ENCODE measurements around the gene MYRF.

Gene MYRF

GRCh38 chr11:61827571-61828378 lies 75.3 kb downstream of the MYRF start, which contains the start of gene FADS2:
FADS2 (plus strand) TSS chr11:61828300; CDS start chr11:61828391, 91 bp downstream.
- in situ Hi-C loops (cut with HindIII; ENCODE audit: low pct_ligation_motif_present, low pct_unique_long_range_greater_than_20kb, low sequenced_read_pairs): no loop called here
- DNase-seq: peak; percentile 59

- DNase-seq: no peak
- in situ Hi-C loops (cut with HindIII; ENCODE audit: low pct_ligation_motif_present, low pct_unique_long_range_greater_than_20kb, low sequenced_read_pairs): no loop called here
Measured at GRCh38 chr11:61828379-61828628, 75.9 kb downstream of the MYRF start.

- DNase-seq: no peak
Measured at GRCh38 chr11:61828629-61829407, 76.4 kb downstream of the MYRF start.

DNA sequence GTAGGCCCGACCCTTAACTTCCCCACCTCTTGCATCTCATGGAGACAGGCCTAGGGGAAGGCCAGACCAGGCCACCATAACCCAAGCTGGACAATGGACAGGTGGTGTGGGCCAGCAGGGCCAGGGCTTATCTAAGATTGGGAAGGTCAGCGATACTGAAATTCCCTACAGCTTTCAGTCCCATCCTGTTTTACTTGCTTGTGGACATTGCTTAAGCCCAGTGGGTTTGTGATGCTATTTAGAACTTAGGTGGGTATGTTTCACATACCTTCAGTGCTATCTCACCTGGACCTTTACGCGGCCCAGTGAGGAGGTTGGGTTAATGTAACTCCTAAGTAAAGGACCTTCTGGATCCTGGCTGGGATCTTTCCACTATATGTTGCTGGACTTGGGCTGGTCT lies 77.4 kb downstream of the MYRF start:
- in situ Hi-C loops (cut with HindIII; ENCODE audit: low pct_ligation_motif_present, low pct_unique_long_range_greater_than_20kb, low sequenced_read_pairs): no loop called here
- no peak for DNase-seq

More at GRCh38 chr11:61828629-61829407, 76.4 kb downstream of the MYRF start:
- in situ Hi-C loops (cut with HindIII; ENCODE audit: low pct_ligation_motif_present, low pct_unique_long_range_greater_than_20kb, low sequenced_read_pairs): no loop called here

DNA sequence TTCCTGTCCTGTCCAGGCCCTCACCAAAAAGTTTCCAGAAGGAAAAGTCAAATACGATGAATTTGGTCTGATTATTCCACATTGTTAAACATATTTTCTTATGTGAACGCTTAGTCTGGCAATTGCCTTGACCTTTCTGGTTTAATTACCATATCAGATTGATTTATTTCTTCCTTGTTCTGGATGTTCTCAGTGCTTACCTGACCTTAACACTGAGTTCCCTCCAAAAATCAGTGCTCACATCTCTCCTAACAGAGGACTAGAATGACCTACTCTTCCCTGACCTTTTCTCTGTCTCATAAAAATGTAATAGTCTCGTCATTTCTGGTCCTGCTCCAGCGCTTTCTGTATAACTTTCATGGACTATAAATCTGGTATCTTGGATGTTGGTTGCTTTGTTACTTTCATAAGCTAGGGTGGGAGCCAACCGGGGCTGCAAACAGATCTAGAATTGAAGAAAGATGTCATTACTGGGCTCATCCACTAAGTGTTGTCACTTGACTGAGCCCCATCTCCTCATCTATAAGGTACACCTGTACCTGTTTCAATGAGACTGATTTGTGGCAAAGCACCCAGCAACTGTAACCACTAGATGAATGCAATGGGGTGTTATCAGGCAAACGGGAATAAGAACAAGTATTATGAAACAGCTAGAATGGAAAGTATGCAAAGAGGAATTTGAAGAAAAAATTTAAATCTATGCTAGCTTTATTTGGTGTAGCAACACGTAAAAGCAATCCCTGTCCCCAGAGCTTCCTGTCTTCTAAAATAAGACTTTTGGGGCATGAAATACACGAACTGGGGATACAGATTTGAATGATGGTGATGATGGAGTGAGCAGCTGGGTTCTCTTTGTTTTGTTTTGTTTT lies 78.0 kb downstream of the MYRF start:
- in situ Hi-C loops (cut with HindIII; ENCODE audit: low pct_ligation_motif_present, low pct_unique_long_range_greater_than_20kb, low sequenced_read_pairs): no loop called here

DNA sequence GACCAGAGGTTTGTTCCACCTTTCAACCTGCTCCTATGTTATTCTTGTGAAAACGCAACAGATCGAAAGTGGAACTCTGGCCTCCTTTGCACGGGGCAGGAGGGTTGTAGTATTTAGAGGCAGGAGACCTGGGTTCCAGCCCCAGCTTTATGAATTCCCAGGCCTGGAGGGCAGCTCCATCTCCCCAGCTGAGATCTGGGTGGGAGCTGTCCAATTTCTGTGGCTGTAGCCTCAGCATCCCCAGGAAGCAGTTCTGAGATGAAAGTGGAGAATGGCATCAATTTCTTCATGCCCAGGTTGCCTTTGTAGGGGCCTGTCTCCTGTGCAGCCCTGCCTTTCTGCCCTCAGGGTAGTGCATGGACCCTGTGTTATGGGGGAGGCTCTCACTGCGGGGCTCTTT lies 79.8 kb downstream of the MYRF start:
- in situ Hi-C loops (cut with HindIII; ENCODE audit: low pct_ligation_motif_present, low pct_unique_long_range_greater_than_20kb, low sequenced_read_pairs): no loop called here
- DNase-seq: no peak

More for the DNA sequence above, 78.0 kb downstream of the MYRF start:
- no peak for DNase-seq

DNA sequence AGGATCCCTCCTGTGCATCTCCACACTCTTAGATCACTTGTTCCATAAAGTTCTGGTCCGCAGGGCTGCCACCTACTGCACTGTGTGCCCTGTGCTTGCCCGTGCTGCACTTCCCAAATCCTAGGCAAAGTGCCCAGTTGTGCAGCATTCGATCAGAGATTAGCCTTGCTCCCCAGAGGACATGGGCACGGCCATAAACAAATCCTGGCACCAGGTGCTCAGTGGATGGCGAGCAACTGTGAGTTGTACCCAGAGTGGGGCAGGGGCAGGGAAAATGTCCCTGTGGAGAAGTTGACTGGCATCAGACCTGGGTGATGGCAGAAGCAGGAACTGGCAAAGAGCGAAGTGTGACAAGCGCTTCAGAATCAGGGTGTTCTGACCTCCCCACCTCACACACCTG lies 80.3 kb downstream of the MYRF start:
- in situ Hi-C loops (cut with HindIII; ENCODE audit: low pct_ligation_motif_present, low pct_unique_long_range_greater_than_20kb, low sequenced_read_pairs): no loop called here
- no peak for DNase-seq

DNA sequence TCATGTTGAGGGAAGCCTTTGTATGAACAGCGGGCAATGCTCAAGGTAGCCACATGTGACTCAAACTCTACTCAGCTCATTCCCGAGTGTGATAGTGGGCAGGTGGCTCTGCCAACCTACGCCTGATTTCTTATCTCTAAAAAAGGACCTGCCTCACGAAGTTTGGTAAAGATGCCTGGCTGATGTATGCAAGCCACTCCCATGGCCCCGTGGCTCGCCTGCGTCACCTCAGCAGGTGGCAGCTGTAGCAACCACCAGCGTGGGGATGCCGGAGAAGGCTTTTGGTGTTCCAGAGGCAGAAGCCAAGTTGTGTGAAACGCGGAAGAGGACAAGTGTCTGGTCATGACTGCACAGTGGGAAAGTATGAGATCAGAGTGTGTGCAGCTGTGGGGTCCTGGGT lies 81.0 kb downstream of the MYRF start:
- in situ Hi-C loops (cut with HindIII; ENCODE audit: low pct_ligation_motif_present, low pct_unique_long_range_greater_than_20kb, low sequenced_read_pairs): no loop called here
- DNase-seq: no peak

GRCh38 chr11:61833926-61834277 lies 81.5 kb downstream of the MYRF start:
- DNase-seq: no peak
- in situ Hi-C loops (cut with HindIII; ENCODE audit: low pct_ligation_motif_present, low pct_unique_long_range_greater_than_20kb, low sequenced_read_pairs): no loop called here

GRCh38 chr11:61834278-61835048 lies 82.0 kb downstream of the MYRF start:
- no peak for DNase-seq
- in situ Hi-C loops (cut with HindIII; ENCODE audit: low pct_ligation_motif_present, low pct_unique_long_range_greater_than_20kb, low sequenced_read_pairs): no loop called here

- in situ Hi-C loops (cut with HindIII; ENCODE audit: low pct_ligation_motif_present, low pct_unique_long_range_greater_than_20kb, low sequenced_read_pairs): no loop called here
Measured at GRCh38 chr11:61836193-61836592, 83.8 kb downstream of the MYRF start.

GRCh38 chr11:61837411-61838005 lies 85.1 kb downstream of the MYRF start:
- in situ Hi-C loops (cut with HindIII; ENCODE audit: low pct_ligation_motif_present, low pct_unique_long_range_greater_than_20kb, low sequenced_read_pairs): no loop called here
- no peak for DNase-seq

More at GRCh38 chr11:61836193-61836592, 83.8 kb downstream of the MYRF start:
- DNase-seq: no peak
